K562 (cell line): ENCODE data around the gene PPFIA1. TPM values are rescaled to one million over a fixed set of nuclear protein-coding genes. Genes with fewer than 3 reads are reported as not detected.

ENCODE experiments used
- ATAC-seq: fragments of 200-7000 bp; cut with Tn5 transposase; 3 replicates; pipeline ENCODE4 v1.9.1; 2020; ENCODE audit warnings: moderate library complexity
- BruUV-seq: library from RNA; stranded (reverse); fragments of 400-500 nt; replicated peaks from 2 replicates; lab custom pipeline; 2021; lab: Mats Ljungman, UMichigan
- CTCF ChIA-PET: fragments of 300-600 bp; formaldehyde crosslinking; extraction: SDS; loops from one replicate; lab custom pipeline; 2021; ENCODE audit warnings: low intra/inter-chr PET ratio; lab: Yijun Ruan, JAX
- POLR2A ChIA-PET: fragments of 300-600, 350-650 bp; sonication (Branson Sonifier 250); formaldehyde crosslinking; extraction: SDS; loops from one replicate; lab custom pipeline; 2021; ENCODE audit warnings: antibody characterized with exemption, inconsistent platforms; lab: Yijun Ruan, JAX
- DNase-seq, 4 experiments: peaks; one replicate each; pipeline versions ENCODE4 v3.0.0 to v3.0.0-alpha.2; 2011 to 2018; ENCODE audit warnings: low spot score in 3 of 4, mixed read lengths in 3 of 4; ENCODE audit errors: extremely low read depth in 1 of 4
- FAIRE-seq: peaks from 2 replicates; lab custom pipeline; 2011; peaks lifted over from hg19 to GRCh38; lab: Jason Lieb, UNC
- H2AFZ ChIP-seq: 2 replicates; pipeline ENCODE4 v1.6.0; 2011; ENCODE audit warnings: low read depth, low read length, control low read depth, inconsistent platforms
- H3K27ac ChIP-seq: fragments of 200-600 bp; 3 replicates; pipeline ENCODE4 v1.8.0; 2011; ENCODE audit warnings: low read depth, mild to moderate bottlenecking, control low read depth, inconsistent platforms, low read length, moderate library complexity, mixed read lengths; ENCODE audit errors: extremely low read depth
- H3K27me3 ChIP-seq, 2 experiments: fragments of 300-600 bp in 1 of 2; 2 replicates in 1 of 2; 3 replicates in 1 of 2; pipeline versions ENCODE4 v1.6.0 to v1.8.0; 2011; ENCODE audit warnings: inconsistent platforms in 2 of 2, low read length in 2 of 2, mild to moderate bottlenecking in 1 of 2, mixed read lengths in 1 of 2, moderate library complexity in 1 of 2; ENCODE audit not compliant: control insufficient read depth in 2 of 2, insufficient read depth in 2 of 2
- H3K36me3 ChIP-seq: fragments of 300-600 bp; 3 replicates; pipeline ENCODE4 v1.8.0; 2011; ENCODE audit warnings: mild to moderate bottlenecking, low read length, inconsistent platforms; ENCODE audit not compliant: control insufficient read depth, insufficient read depth
- H3K4me1 ChIP-seq, 2 experiments: fragments of 200-600 bp in 1 of 2; replicated peaks in 1 of 2; 2 replicates in 1 of 2; 3 replicates in 1 of 2; pipeline versions ENCODE4 v1.5.1 to v1.8.0; 2011; ENCODE audit warnings: inconsistent platforms in 2 of 2, low read length in 2 of 2, mild to moderate bottlenecking in 1 of 2, mixed read lengths in 1 of 2, moderate library complexity in 1 of 2; ENCODE audit not compliant: control insufficient read depth in 2 of 2, insufficient read depth in 2 of 2
- H3K4me2 ChIP-seq: 2 replicates; pipeline ENCODE4 v1.6.1; 2011; ENCODE audit warnings: low read length, control low read depth, inconsistent platforms, mixed read lengths; ENCODE audit not compliant: insufficient read depth
- H3K4me3 ChIP-seq: fragments of 200-600 bp; sonication (generic), shearing (Covaris generic); 2 replicates; pipeline ENCODE4 v1.5.1; 2016; ENCODE audit warnings: control low read depth, inconsistent platforms
- H3K79me2 ChIP-seq: fragments of 200-600 bp; 3 replicates; pipeline ENCODE4 v1.8.0; 2011; ENCODE audit warnings: low read length, inconsistent platforms; ENCODE audit not compliant: control insufficient read depth, insufficient read depth
- H3K9ac ChIP-seq, 2 experiments: 2 replicates each; pipeline versions ENCODE4 v1.6.0 to v1.6.1; 2011; ENCODE audit warnings: low read depth in 2 of 2, low read length in 2 of 2, control low read depth in 1 of 2, inconsistent platforms in 1 of 2, mild to moderate bottlenecking in 1 of 2, mixed read lengths in 1 of 2; ENCODE audit not compliant: insufficient read depth in 1 of 2
- H3K9me1 ChIP-seq: one replicate; pipeline ENCODE4 v1.6.0; 2011; ENCODE audit warnings: inconsistent platforms, mild to moderate bottlenecking, low read length, moderate library complexity; ENCODE audit not compliant: control insufficient read depth, insufficient read depth
- H3K9me3 ChIP-seq: replicated peaks from 2 replicates; pipeline ENCODE4 v1.5.1; 2011; ENCODE audit warnings: low read depth, low read length, inconsistent platforms; ENCODE audit not compliant: control insufficient read depth, insufficient read depth
- H4K20me1 ChIP-seq: replicated peaks from 2 replicates; pipeline ENCODE4 v1.6.1; 2011; ENCODE audit warnings: low read length, inconsistent platforms, mixed read lengths; ENCODE audit not compliant: control insufficient read depth, insufficient read depth
- CBFA2T3 ChIP-seq: fragments of 450-650 bp; IDR thresholded peaks from 2 replicates; pipeline ENCODE4 v1.6.1; 2017
- LCOR ChIP-seq: sonication (generic); formaldehyde crosslinking; IDR thresholded peaks from 2 replicates; pipeline ENCODE4 v1.8.0; 2022; ENCODE audit warnings: mild to moderate bottlenecking, missing genetic modification reagents
- PURB ChIP-seq: sonication (generic); formaldehyde crosslinking; IDR thresholded peaks from 2 replicates; pipeline ENCODE4 v1.9.0; 2021; ENCODE audit warnings: low read depth, mild to moderate bottlenecking, missing genetic modification reagents
- SMARCE1 ChIP-seq: fragments of 450-650 bp; IDR thresholded peaks from 2 replicates; pipeline ENCODE4 v1.7.1; 2016; ENCODE audit warnings: mild to moderate bottlenecking
- ZNF12 ChIP-seq: sonication (generic); formaldehyde crosslinking; IDR thresholded peaks from 2 replicates; pipeline ENCODE4 v1.4.0; 2020; ENCODE audit warnings: mild to moderate bottlenecking, missing genetic modification reagents
- WGBS: fragments of 100-300 bp; shearing (Covaris generic); methylation state at CpG from one replicate; pipeline ENCODE4 v1.1.6; 2016; ENCODE audit warnings: low coverage, mixed read lengths; ENCODE audit not compliant: insufficient coverage; ENCODE audit errors: missing lambda C conversion rate; 5-methylcytosine and 5-hydroxymethylcytosine counted together
- in situ Hi-C: fragments of 300-500 bp; cut with MboI; formaldehyde crosslinking; loops from 4 replicates; pipeline ENCODE4 v1.15.0; 2018; ENCODE audit warnings: inconsistent platforms, mixed read lengths
- intact Hi-C: fragments of 100-400 bp; cut with micrococcal nuclease; formaldehyde crosslinking; loops from 2 replicates; pipeline ENCODE4 v1.14.2; 2022
- polyA plus RNA-seq, 8 experiments: library from polyadenylated mRNA; depleted of rRNA in 4 of 8; stranded (reverse) in 5 of 8; unstranded in 3 of 8; fragments of >200 nt; fragmentation: Nextera tagmentation in 2 of 8; fragmentation: Illumina TruSeq in 1 of 8; extraction: Ambion mirVana in 2 of 8; extraction: Trizol in 1 of 8; gene quantifications; 2 replicates each; pipeline versions ENCODE4 v1.2.1 to v1.2.3, GENCODE V29; 2011 to 2014; ENCODE audit warnings: inconsistent platforms in 1 of 8, missing spikeins in 1 of 8
- total RNA-seq, 7 experiments: library from RNA; depleted of rRNA in 6 of 7; stranded (reverse); fragments of >200 nt in 6 of 7; fragmentation: Illumina TruSeq in 2 of 7; extraction: Trizol in 2 of 7; gene quantifications; 2 replicates each; pipeline versions ENCODE4 v1.2.1 to v1.2.3, GENCODE V29; 2011 to 2021; ENCODE audit warnings: low replicate concordance in 1 of 7
- TF ChIP-seq, protein P1 (sequence below): fragments of 250-450 bp; sonication (Bioruptor Pico); IDR thresholded peaks from 2 replicates; pipeline ENCODE4 v1.8.0; 2021; ENCODE audit warnings: mild to moderate bottlenecking, moderate library complexity

PPFIA1 gene
- total and polyA plus RNA-seq, 9 of the 15 experiments (the other 6 are each of a cell fraction or from before 2014, with no cell fraction given), result 9.9 to 41.5 (median 28.5) TPM

DNA sequence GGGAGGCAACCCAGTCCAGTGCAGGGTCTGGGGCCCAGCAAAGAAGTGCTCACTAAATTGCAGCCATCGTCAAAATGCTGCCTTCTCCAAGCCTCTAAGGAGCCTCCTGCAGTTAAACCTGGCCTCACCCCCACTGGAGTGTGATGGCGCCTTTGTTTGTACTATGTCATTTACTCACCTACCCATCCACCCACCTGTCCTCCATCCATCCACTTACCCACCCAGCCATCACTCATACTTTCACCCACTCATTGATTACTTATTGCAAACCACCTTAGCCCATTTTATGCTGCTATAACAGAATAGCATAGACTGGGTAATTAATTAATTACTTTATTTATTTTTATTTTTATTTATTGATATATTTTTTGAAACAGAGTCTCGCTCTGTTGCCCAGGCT lies 28.8 kb upstream of the PPFIA1 start:
- Histone ChIP-seq H3K4me2 (no peak overlapping the region), H3K4me1 (peaks cover 0 to 7% of the 10 kb centered on the region in 2 experiments; a peak in 3 of 5 replicates), H3K27ac (no peak overlapping the region), H3K27me3 (peaks cover 24 to 52% of the 10 kb centered on the region in 2 experiments), H3K9ac (no peak overlapping the region), H2AFZ (no peak overlapping the region), H3K4me3 (no peak overlapping the region), H3K36me3 (no peaks in the 10 kb centered on the region), H3K9me1 (no peaks in the 10 kb centered on the region), H3K9me3 (no peaks in the 10 kb centered on the region), H4K20me1 (no peaks in the 10 kb centered on the region), H3K79me2 (no peaks in the 10 kb centered on the region)
- TF ChIP-seq LCOR (CRISPR knock-in tag) (no peak), ZNF12 (CRISPR knock-in tag) (no peak), PURB (no peak)
- TF ChIP-seq, protein P1, sequence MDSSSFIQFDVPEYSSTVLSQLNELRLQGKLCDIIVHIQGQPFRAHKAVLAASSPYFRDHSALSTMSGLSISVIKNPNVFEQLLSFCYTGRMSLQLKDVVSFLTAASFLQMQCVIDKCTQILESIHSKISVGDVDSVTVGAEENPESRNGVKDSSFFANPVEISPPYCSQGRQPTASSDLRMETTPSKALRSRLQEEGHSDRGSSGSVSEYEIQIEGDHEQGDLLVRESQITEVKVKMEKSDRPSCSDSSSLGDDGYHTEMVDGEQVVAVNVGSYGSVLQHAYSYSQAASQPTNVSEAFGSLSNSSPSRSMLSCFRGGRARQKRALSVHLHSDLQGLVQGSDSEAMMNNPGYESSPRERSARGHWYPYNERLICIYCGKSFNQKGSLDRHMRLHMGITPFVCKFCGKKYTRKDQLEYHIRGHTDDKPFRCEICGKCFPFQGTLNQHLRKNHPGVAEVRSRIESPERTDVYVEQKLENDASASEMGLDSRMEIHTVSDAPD (CRISPR knock-in tag), result no peak
- no peak for DNase-seq
- FAIRE-seq, result no peak
- WGBS, result 5% methylated on average over 3 of the region's 3 CpGs
- ChIA-PET POLR2A (no interaction called here), CTCF (no interaction called here)
- intact Hi-C loops, result no loop called here
- in situ Hi-C loops, result no loop called here
- no TSS peak for BruUV-seq
- ATAC-seq, result no peak

DNA sequence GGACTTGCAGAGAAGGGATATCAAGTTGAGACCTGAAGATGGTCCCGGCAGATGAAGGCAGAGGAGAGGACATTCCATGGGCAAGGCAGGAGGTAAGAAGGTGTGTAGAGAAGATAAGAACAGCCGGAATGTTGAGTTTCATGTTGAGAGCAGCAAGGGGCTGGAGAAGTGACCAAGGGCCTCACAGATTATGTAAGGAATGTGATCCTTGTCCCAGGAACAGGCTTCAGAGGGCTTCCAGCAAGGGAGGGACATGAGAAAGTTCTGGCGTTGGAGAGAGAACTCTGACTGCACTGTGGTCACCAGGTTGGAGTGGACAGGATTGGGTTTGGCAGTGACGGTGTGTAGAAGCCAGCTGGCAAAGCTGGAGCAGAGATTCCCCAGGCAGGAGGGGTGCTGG lies 27.6 kb upstream of the PPFIA1 start:
- no peak for FAIRE-seq

More for the DNA sequence above, 27.6 kb upstream of the PPFIA1 start:
- POLR2A ChIA-PET, result no interaction called here
- Histone ChIP-seq H3K27me3 (peaks cover 24 to 58% of the 10 kb centered on the region in 2 experiments), H3K4me2 (no peak overlapping the region), H3K36me3 (no peaks in the 10 kb centered on the region), H4K20me1 (no peaks in the 10 kb centered on the region), H3K4me1 (peaks cover 4 to 13% of the 10 kb centered on the region in 2 experiments; a peak in 3 of 5 replicates), H3K9ac (no peak overlapping the region), H3K79me2 (no peaks in the 10 kb centered on the region)
- CTCF ChIA-PET, result no interaction called here
- TF ChIP-seq SMARCE1 (no peak), CBFA2T3 (peak; percentile 28)
- TF ChIP-seq, all 486 proteins: peak for 1
- Histone ChIP-seq H3K4me3 (no peak overlapping the region), H3K9me1 (no peaks in the 10 kb centered on the region), H3K27ac (no peak overlapping the region), H2AFZ (no peak overlapping the region), H3K9me3 (no peaks in the 10 kb centered on the region)
- DNase-seq (no peak), ATAC-seq (no peak)
- 5% methylated on average over 4 of the region's 4 CpGs for WGBS
- intact Hi-C loops (no loop called here), in situ Hi-C loops (no loop called here)
- no TSS peak for BruUV-seq
